K562 (cell line): ENCODE results near the gene EML3. TPM values are rescaled to one million over a fixed set of nuclear protein-coding genes. Genes with fewer than 3 reads are reported as not detected.

Experiments
- BCL6 ChIP-seq: fragments of 250-450 bp; sonication (Bioruptor Pico); IDR thresholded peaks from 2 replicates; pipeline ENCODE4 v1.4.0; 2020
- CHD4 ChIP-seq: fragments of 200-600 bp; sonication (generic); IDR thresholded peaks from 3 replicates; pipeline ENCODE4 v1.6.1; 2012; ENCODE audit warnings: low read depth, mild to moderate bottlenecking, mixed read lengths, low read length, inconsistent platforms; ENCODE audit not compliant: insufficient read depth, insufficient replicate concordance, poor library complexity, severe bottlenecking
- CTBP1 ChIP-seq: fragments of 450-650 bp; IDR thresholded peaks from 2 replicates; pipeline ENCODE4 v1.6.1; 2016; ENCODE audit warnings: borderline replicate concordance
- DNMT1 ChIP-seq: fragments of 450-650 bp; IDR thresholded peaks from 2 replicates; pipeline ENCODE4 v1.6.1; 2016; ENCODE audit warnings: antibody characterized with exemption, mild to moderate bottlenecking
- HNRNPK ChIP-seq: fragments of 200-400 bp; formaldehyde crosslinking; IDR thresholded peaks from one replicate; pipeline ENCODE4 v1.6.1; 2018; ENCODE audit warnings: mild to moderate bottlenecking, low read depth, low read length; ENCODE audit not compliant: poor library complexity, severe bottlenecking
- MYNN ChIP-seq, 2 experiments: sonication (generic); formaldehyde crosslinking in 1 of 2; IDR thresholded peaks; 2 replicates each; pipeline versions ENCODE4 v1.5.0 to v1.6.1; 2016 to 2020; ENCODE audit warnings: antibody characterized with exemption in 1 of 2, missing genetic modification reagents in 1 of 2
- NR4A1 ChIP-seq, 2 experiments: fragments of 250-450 bp in 1 of 2; fragments of 450-650 bp in 1 of 2; sonication (Bioruptor Pico) in 1 of 2; IDR thresholded peaks; 2 replicates each; pipeline versions ENCODE4 v1.4.0 to v1.6.1; 2016 to 2020; ENCODE audit warnings: mild to moderate bottlenecking in 2 of 2, missing compliant biosample characterization in 1 of 2, missing genetic modification characterization in 1 of 2, moderate library complexity in 1 of 2
- NRF1 ChIP-seq, 2 experiments: fragments of 450-650 bp; IDR thresholded peaks in 1 of 2; conservative IDR thresholded peaks in 1 of 2; 2 replicates each; pipeline ENCODE4 v1.6.1; 2014; ENCODE audit warnings: mild to moderate bottlenecking in 2 of 2
- SPI1 ChIP-seq: IDR thresholded peaks from 2 replicates; pipeline ENCODE4 v1.6.1; 2011; ENCODE audit warnings: low read depth, low read length, control low read depth, borderline replicate concordance
- ZBTB40 ChIP-seq, 2 experiments: fragments of 450-650 bp in 1 of 2; sonication (generic) in 1 of 2; formaldehyde crosslinking in 1 of 2; IDR thresholded peaks; 2 replicates each; pipeline versions ENCODE4 v1.7.1 to v1.9.0; 2016 to 2022; ENCODE audit warnings: inconsistent platforms in 1 of 2, mild to moderate bottlenecking in 1 of 2, missing genetic modification reagents in 1 of 2
- polyA plus RNA-seq, 8 experiments: library from polyadenylated mRNA; depleted of rRNA in 4 of 8; stranded (reverse) in 5 of 8; unstranded in 3 of 8; fragments of >200 nt; fragmentation: Nextera tagmentation in 2 of 8; fragmentation: Illumina TruSeq in 1 of 8; extraction: Ambion mirVana in 2 of 8; extraction: Trizol in 1 of 8; gene quantifications; 2 replicates each; pipeline versions ENCODE4 v1.2.1 to v1.2.3, GENCODE V29; 2011 to 2014; ENCODE audit warnings: inconsistent platforms in 1 of 8, missing spikeins in 1 of 8
- total RNA-seq, 7 experiments: library from RNA; depleted of rRNA in 6 of 7; stranded (reverse); fragments of >200 nt in 6 of 7; fragmentation: Illumina TruSeq in 2 of 7; extraction: Trizol in 2 of 7; gene quantifications; 2 replicates each; pipeline versions ENCODE4 v1.2.1 to v1.2.3, GENCODE V29; 2011 to 2021; ENCODE audit warnings: low replicate concordance in 1 of 7
- TF ChIP-seq, protein P1 (sequence below): fragments of 450-650 bp; formaldehyde crosslinking; conservative IDR thresholded peaks from 2 replicates; pipeline ENCODE4 v1.4.0; 2022; ENCODE audit warnings: mild to moderate bottlenecking, missing genetic modification characterization
- TF ChIP-seq, protein P2 (sequence below): fragments of 450-650 bp; IDR thresholded peaks from 2 replicates; pipeline ENCODE4 v1.6.1; 2016; ENCODE audit warnings: antibody characterized with exemption

EML3 gene
- total and polyA plus RNA-seq, 9 of the 15 experiments (the other 6 are each of a cell fraction or from before 2014, with no cell fraction given) = 0.32 to 90.5 (median 26.4) TPM

GRCh38 chr11:62556108-62556874, 56.3 kb downstream of the EML3 start (continued):
- TF ChIP-seq ZBTB40 (IDR thresholded peaks at IDR 0.05) (peak; percentile 32; the same call in 1 of the 2 replicates), ZBTB40 (CRISPR knock-in tag; IDR thresholded peaks at IDR 0.05) (no peak), NRF1 (conservative IDR thresholded peaks at IDR 0.05 in 1 of 2, IDR thresholded peaks at IDR 0.05 in 1 of 2) (peak; percentile 59 to 68), DNMT1 (no peak), CTBP1 (peak; percentile 90), NR4A1 (CRISPR knock-in tag; IDR thresholded peaks at IDR 0.05) (0 out of 2 replicates have a peak, but pooled peaks have one; percentile 26), NR4A1 (tag; IDR thresholded peaks at IDR 0.05) (0 out of 2 replicates have a peak, but pooled peaks have one; percentile 19), CHD4 (peak; percentile 21), SPI1 (peak; percentile 45; the same call in 1 of the 2 replicates), BCL6 (CRISPR knock-in tag) (no peak), HNRNPK (no peak), MYNN (IDR thresholded peaks at IDR 0.05) (peak; percentile 19; the same call in 1 of the 2 replicates), MYNN (CRISPR knock-in tag; IDR thresholded peaks at IDR 0.05) (no peak)
- TF ChIP-seq, protein P1, sequence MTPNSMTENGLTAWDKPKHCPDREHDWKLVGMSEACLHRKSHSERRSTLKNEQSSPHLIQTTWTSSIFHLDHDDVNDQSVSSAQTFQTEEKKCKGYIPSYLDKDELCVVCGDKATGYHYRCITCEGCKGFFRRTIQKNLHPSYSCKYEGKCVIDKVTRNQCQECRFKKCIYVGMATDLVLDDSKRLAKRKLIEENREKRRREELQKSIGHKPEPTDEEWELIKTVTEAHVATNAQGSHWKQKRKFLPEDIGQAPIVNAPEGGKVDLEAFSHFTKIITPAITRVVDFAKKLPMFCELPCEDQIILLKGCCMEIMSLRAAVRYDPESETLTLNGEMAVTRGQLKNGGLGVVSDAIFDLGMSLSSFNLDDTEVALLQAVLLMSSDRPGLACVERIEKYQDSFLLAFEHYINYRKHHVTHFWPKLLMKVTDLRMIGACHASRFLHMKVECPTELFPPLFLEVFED (CRISPR knock-in tag) = 0 out of 2 replicates have a peak, but pooled peaks have one; percentile 41
- TF ChIP-seq, protein P2, sequence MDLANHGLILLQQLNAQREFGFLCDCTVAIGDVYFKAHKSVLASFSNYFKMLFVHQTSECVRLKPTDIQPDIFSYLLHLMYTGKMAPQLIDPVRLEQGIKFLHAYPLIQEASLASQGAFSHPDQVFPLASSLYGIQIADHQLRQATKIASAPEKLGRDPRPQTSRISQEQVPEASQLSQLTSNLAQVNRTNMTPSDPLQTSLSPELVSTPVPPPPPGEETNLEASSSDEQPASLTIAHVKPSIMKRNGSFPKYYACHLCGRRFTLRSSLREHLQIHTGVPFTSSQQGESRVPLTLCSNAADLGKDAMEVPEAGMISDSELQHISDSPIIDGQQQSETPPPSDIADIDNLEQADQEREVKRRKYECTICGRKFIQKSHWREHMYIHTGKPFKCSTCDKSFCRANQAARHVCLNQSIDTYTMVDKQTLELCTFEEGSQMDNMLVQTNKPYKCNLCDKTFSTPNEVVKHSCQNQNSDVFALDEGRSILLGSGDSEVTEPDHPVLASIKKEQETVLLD = no peak
